Measurements from ENCODE around the gene TBC1D19. TPM values are rescaled to one million over a fixed set of nuclear protein-coding genes. Genes with fewer than 3 reads are reported as not detected.
"Not testable (repeated sequence)": the region's sequence is repeated elsewhere in the genome, so short reads cannot be mapped to it uniquely, and the experiment has no call there.

Gene TBC1D19
- total RNA-seq, 1 experiment from 2014 or later, result 12.8 TPM

DNA sequence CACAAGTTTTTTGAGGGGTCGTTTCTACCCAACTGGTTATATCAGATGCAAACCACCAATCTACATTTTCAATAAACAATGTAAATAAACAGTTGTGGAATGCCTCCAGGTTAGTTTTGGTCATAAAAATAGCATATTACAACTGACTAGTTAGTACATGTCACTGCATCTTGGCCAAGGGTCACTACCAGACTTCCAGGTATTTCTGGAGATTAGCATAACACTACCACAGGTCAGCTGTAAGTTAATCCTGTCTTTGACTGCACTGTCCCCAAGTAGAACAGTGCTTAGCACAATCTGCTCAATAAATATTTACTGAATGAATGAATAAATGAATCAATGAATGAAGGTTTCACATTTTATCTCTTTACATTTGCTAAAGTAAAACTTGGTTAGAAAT lies 64.4 kb downstream of the TBC1D19 start:
- TF ChIP-seq, protein P1, sequence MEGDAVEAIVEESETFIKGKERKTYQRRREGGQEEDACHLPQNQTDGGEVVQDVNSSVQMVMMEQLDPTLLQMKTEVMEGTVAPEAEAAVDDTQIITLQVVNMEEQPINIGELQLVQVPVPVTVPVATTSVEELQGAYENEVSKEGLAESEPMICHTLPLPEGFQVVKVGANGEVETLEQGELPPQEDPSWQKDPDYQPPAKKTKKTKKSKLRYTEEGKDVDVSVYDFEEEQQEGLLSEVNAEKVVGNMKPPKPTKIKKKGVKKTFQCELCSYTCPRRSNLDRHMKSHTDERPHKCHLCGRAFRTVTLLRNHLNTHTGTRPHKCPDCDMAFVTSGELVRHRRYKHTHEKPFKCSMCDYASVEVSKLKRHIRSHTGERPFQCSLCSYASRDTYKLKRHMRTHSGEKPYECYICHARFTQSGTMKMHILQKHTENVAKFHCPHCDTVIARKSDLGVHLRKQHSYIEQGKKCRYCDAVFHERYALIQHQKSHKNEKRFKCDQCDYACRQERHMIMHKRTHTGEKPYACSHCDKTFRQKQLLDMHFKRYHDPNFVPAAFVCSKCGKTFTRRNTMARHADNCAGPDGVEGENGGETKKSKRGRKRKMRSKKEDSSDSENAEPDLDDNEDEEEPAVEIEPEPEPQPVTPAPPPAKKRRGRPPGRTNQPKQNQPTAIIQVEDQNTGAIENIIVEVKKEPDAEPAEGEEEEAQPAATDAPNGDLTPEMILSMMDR (conservative IDR thresholded peaks at IDR 0.05), result no peak
- no peak for TF ChIP-seq EZH2 (IDR thresholded peaks at IDR 0.05; ENCODE audit: low read depth)
- Histone ChIP-seq H3K27me3 (ENCODE audit: insufficient read depth, low read depth) (no peaks in the 10 kb centered on the region), H3K27ac (no peak overlapping the region), H3F3A (ENCODE audit: insufficient read depth, low read depth) (no peaks in the 10 kb centered on the region), H3K36me3 (ENCODE audit: low read depth) (no peaks in the 10 kb centered on the region), H3K4me3 (no peak overlapping the region), H4K20me1 (ENCODE audit: insufficient read depth) (no peaks in the 10 kb centered on the region), H3K9me2 (ENCODE audit: insufficient read depth) (no peaks in the 10 kb centered on the region), H3K4me2 (no peak overlapping the region), H2AFZ (no peak overlapping the region), H3K9me3 (ENCODE audit: insufficient read depth, low read depth) (no peaks in the 10 kb centered on the region), H3K79me2 (ENCODE audit: low read depth) (no peaks in the 10 kb centered on the region), H3K4me1 (replicated peaks; ENCODE audit: insufficient read depth) (no peaks in the 10 kb centered on the region)
- intact Hi-C loops (cut with micrococcal nuclease; ENCODE audit: unreplicated experiment), result no loop called here
- ChIA-PET CTCF (no interaction called here), POLR2A (ENCODE audit: unreplicated experiment) (interaction anchor here (0.7 kb wide), 1 partner anchor 69 kb away, joined by 3 read pairs; no protein-coding TSS in a partner anchor)
- no TSS peak for BruUV-seq (replicated peaks)
- no peak for DNase-seq

DNA sequence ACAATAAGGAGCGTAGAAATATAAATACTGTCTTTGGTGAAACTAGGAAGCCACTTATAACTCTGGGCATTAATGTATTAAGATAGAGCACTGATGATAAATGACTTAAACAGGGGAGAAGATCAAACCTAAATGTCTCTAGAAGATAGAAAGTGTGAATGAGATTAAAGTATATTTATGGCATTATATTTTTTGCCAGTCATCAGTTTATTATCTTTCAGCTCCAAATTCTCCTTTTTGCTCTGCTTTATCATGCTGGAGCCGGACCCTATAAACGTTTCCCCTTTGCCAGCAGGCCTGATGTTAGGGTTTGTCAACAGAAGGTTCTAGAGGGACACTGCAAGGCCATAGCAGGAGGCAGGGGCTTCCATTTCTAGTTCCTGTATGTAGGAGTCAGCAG lies 76.4 kb downstream of the TBC1D19 start:
- CTCF ChIA-PET, result no interaction called here
- no peak for TF ChIP-seq EZH2 (IDR thresholded peaks at IDR 0.05; ENCODE audit: low read depth)
- H3K27me3 ChIP-seq (ENCODE audit: insufficient read depth, low read depth), result no peaks in the 10 kb centered on the region
- POLR2A ChIA-PET (ENCODE audit: unreplicated experiment), result no interaction called here
- H3K9me3 ChIP-seq (ENCODE audit: insufficient read depth, low read depth), result no peaks in the 10 kb centered on the region
- no peaks in the 10 kb centered on the region for H3K79me2 ChIP-seq (ENCODE audit: low read depth)
- no peaks in the 10 kb centered on the region for H3K36me3 ChIP-seq (ENCODE audit: low read depth)
- DNase-seq, result no peak
- H3F3A ChIP-seq (ENCODE audit: insufficient read depth, low read depth), result no peaks in the 10 kb centered on the region
- H3K9me2 ChIP-seq (ENCODE audit: insufficient read depth), result no peaks in the 10 kb centered on the region
- no peaks in the 10 kb centered on the region for H4K20me1 ChIP-seq (ENCODE audit: insufficient read depth)
- no peak overlapping the region for H3K4me3 ChIP-seq
- no peak overlapping the region for H2AFZ ChIP-seq
- no peak overlapping the region for H3K27ac ChIP-seq
- BruUV-seq (replicated peaks), result no TSS peak
- no peaks in the 10 kb centered on the region for H3K4me1 ChIP-seq (replicated peaks; ENCODE audit: insufficient read depth)
- intact Hi-C loops (cut with micrococcal nuclease; ENCODE audit: unreplicated experiment), result no loop called here
- H3K4me2 ChIP-seq, result no peak overlapping the region

DNA sequence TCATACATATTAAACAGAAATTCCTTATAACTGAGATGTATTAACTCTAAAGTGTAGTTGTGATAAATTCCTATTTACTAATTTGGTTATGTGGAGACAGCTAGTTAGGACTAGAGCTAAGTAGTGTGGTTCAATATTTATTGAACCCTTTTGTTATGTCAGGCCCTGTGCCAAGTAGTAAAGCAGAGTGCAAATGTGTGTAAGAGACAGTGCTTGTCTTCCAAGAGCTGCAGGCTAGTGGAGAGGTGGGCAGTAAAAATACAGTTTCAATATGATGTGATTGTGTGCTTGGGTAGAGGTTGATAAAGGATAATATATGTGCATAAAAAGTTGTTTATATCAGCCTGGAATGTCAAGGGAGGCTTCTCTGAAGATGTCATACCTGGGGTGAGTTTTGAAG lies 80.0 kb downstream of the TBC1D19 start:
- Histone ChIP-seq H3K36me3 (ENCODE audit: low read depth) (no peaks in the 10 kb centered on the region), H3K9me2 (ENCODE audit: insufficient read depth) (no peaks in the 10 kb centered on the region), H3K4me2 (no peak overlapping the region), H3F3A (ENCODE audit: insufficient read depth, low read depth) (no peaks in the 10 kb centered on the region), H3K79me2 (ENCODE audit: low read depth) (no peaks in the 10 kb centered on the region), H3K4me1 (replicated peaks; ENCODE audit: insufficient read depth) (no peaks in the 10 kb centered on the region), H3K27me3 (ENCODE audit: insufficient read depth, low read depth) (no peaks in the 10 kb centered on the region), H3K27ac (no peak overlapping the region), H2AFZ (no peak overlapping the region), H3K9me3 (ENCODE audit: insufficient read depth, low read depth) (no peaks in the 10 kb centered on the region), H4K20me1 (ENCODE audit: insufficient read depth) (no peaks in the 10 kb centered on the region), H3K4me3 (no peak overlapping the region)
- DNase-seq, result no peak
- no peak for TF ChIP-seq EZH2 (IDR thresholded peaks at IDR 0.05; ENCODE audit: low read depth)
- TF ChIP-seq, protein P1 (conservative IDR thresholded peaks at IDR 0.05), result no peak
- intact Hi-C loops (cut with micrococcal nuclease; ENCODE audit: unreplicated experiment), result no loop called here
- no TSS peak for BruUV-seq (replicated peaks)
- ChIA-PET POLR2A (ENCODE audit: unreplicated experiment) (no interaction called here), CTCF (no interaction called here)

DNA sequence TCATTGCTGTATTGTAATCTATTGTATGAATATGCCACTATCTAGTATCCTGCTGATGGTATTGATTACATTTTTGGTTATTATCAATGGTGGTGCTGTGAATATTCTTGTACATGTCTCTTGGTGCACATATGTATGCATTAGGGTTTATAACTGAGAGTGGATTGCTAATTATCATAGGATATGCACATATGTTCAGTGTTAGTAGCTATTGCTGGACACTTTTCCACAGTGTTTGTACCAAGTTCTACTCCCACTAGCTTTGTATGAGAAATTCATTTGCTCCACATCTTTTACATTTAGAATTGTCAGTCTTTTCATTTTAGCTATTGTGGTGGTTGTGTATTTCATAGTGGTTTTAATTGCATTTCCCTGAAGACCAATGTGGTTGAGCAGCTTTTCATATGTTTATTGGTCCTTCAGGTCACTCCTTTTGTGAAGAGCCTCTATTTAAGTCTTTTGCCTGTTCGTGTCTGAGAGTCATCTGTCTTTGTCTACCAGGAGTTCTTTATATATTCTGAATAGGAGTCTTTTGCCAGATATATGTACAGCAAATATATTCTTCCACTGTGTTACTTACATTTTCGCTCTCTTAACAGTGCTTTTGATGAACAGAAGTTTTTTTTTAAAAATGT lies 87.1 kb downstream of the TBC1D19 start:
- no peak for TF ChIP-seq EZH2 (IDR thresholded peaks at IDR 0.05; ENCODE audit: low read depth)
- TF ChIP-seq, protein P1 (conservative IDR thresholded peaks at IDR 0.05), result no peak
- no peak overlapping the region for H3K4me2 ChIP-seq
- no peak overlapping the region for H2AFZ ChIP-seq
- ChIA-PET CTCF (no interaction called here), POLR2A (ENCODE audit: unreplicated experiment) (interaction anchor here (0.6 kb wide), 1 partner anchor 364 kb away, joined by 9 read pairs; no protein-coding TSS in a partner anchor)
- H3K9me2 ChIP-seq (ENCODE audit: insufficient read depth), result no peaks in the 10 kb centered on the region; the same call in 1 of the 2 replicates
- no peaks in the 10 kb centered on the region for H3K79me2 ChIP-seq (ENCODE audit: low read depth)
- H3K9me3 ChIP-seq (ENCODE audit: insufficient read depth, low read depth), result no peaks in the 10 kb centered on the region
- H3K4me1 ChIP-seq (replicated peaks; ENCODE audit: insufficient read depth), result no peaks in the 10 kb centered on the region
- no peak overlapping the region for H3K4me3 ChIP-seq
- no peaks in the 10 kb centered on the region for H3F3A ChIP-seq (ENCODE audit: insufficient read depth, low read depth)
- no peaks in the 10 kb centered on the region for H3K27me3 ChIP-seq (ENCODE audit: insufficient read depth, low read depth)
- no peak overlapping the region for H3K27ac ChIP-seq
- intact Hi-C loops (cut with micrococcal nuclease; ENCODE audit: unreplicated experiment), result no loop called here
- no peaks in the 10 kb centered on the region for H4K20me1 ChIP-seq (ENCODE audit: insufficient read depth)
- no TSS peak for BruUV-seq (replicated peaks)
- DNase-seq, result no peak
- no peaks in the 10 kb centered on the region for H3K36me3 ChIP-seq (ENCODE audit: low read depth)

DNA sequence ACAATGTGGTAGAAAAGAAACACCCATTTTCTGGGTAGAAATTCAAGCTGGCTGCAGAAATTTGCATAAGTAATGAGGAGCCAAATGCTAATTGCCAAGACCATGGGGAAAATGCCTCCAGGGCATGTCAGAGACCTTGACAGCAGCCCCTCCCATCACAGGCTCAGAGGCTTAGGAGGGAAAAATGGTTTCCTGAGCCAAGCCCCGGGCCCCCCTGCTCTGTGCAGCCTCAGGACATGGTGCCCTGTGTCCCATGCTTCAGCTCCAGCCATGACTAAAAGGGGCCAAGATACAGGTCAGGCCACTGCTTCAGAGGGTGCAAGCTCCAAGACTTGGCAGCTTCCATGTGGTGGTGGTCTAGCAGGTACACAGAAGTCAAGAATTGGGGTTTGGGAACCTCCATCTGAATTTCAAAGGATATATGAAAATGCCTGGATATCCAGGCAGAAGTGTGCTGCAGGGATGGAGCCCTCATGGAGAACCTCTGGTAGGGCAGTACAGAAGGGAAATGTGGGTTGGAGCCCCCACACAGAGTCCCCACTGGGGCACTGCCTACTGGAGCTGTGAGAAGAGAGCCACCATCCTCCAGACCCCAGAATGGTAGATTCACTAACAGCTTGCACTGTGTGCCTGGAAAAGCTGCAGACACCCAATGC lies 95.3 kb downstream of the TBC1D19 start:
- H3K27ac ChIP-seq; intact Hi-C loops (cut with micrococcal nuclease; ENCODE audit: unreplicated experiment); H3K36me3 ChIP-seq (ENCODE audit: low read depth); H4K20me1 ChIP-seq (ENCODE audit: insufficient read depth); POLR2A ChIA-PET (ENCODE audit: unreplicated experiment); DNase-seq; H3F3A ChIP-seq (ENCODE audit: insufficient read depth, low read depth); H3K4me2 ChIP-seq; CTCF ChIA-PET; H3K4me3 ChIP-seq; H3K9me3 ChIP-seq (ENCODE audit: insufficient read depth, low read depth); H3K9me2 ChIP-seq (ENCODE audit: insufficient read depth); H3K79me2 ChIP-seq (ENCODE audit: low read depth); H2AFZ ChIP-seq; H3K27me3 ChIP-seq (ENCODE audit: insufficient read depth, low read depth); H3K4me1 ChIP-seq (replicated peaks; ENCODE audit: insufficient read depth); BruUV-seq (replicated peaks): not testable (repeated sequence)
